OCI-LY3 (cell line): ENCODE measurements around the gene DYRK2.

Experiments used
- H2AFZ ChIP-seq: fragments of 200-600, 300-600 bp; shearing (Covaris generic); 2 replicates; pipeline ENCODE4 v1.6.0; 2014; ENCODE audit warnings: antibody characterized with exemption, low read depth, low read length
- H3K27ac ChIP-seq: fragments of 200-600, 300-600 bp; sonication (generic); 2 replicates; pipeline ENCODE4 v1.5.1; 2014; ENCODE audit warnings: mild to moderate bottlenecking, low read length, moderate library complexity, mixed read lengths
- H3K27me3 ChIP-seq: fragments of 200-600, 300-600 bp; sonication (generic); 2 replicates; pipeline ENCODE4 v1.6.1; 2014; ENCODE audit warnings: low read depth, low read length, mixed read lengths
- H3K36me3 ChIP-seq: fragments of 200-600, 300-600 bp; sonication (generic); replicated peaks from 2 replicates; pipeline ENCODE3; 2014; ENCODE audit warnings: low read depth, low read length, mixed read lengths
- H3K4me1 ChIP-seq: fragments of 300-600, 200-600 bp; sonication (generic); 2 replicates; pipeline ENCODE4 v1.6.1; 2014; ENCODE audit warnings: low read length, mixed read lengths
- H3K4me2 ChIP-seq: fragments of 200-600, 300-600 bp; sonication (generic); 2 replicates; pipeline ENCODE4 v1.6.1; 2014; ENCODE audit warnings: low read length, mixed read lengths
- H3K4me3 ChIP-seq: fragments of 300-600, 200-600 bp; sonication (generic); 2 replicates; pipeline ENCODE4 v1.5.1; 2014; ENCODE audit warnings: antibody characterized with exemption, mild to moderate bottlenecking, low read length, moderate library complexity
- H3K79me2 ChIP-seq: fragments of 300-600, 200-600 bp; shearing (Covaris generic); 2 replicates; pipeline ENCODE4 v1.6.1; 2014; ENCODE audit warnings: mild to moderate bottlenecking, low read length, mixed read lengths
- H3K9ac ChIP-seq: fragments of 300-600, 200-600 bp; shearing (Covaris generic); 2 replicates; pipeline ENCODE4 v1.6.0; 2014; ENCODE audit warnings: mild to moderate bottlenecking, low read length, moderate library complexity
- H3K9me3 ChIP-seq: fragments of 200-600, 300-600 bp; shearing (Covaris generic); 2 replicates; pipeline ENCODE4 v1.6.1; 2014; ENCODE audit warnings: low read length, mixed read lengths; ENCODE audit not compliant: insufficient read depth
- H4K20me1 ChIP-seq: fragments of 200-600, 300-600 bp; sonication (generic); 2 replicates; pipeline ENCODE4 v1.6.1; 2016; ENCODE audit warnings: low read length, mixed read lengths; ENCODE audit not compliant: insufficient read depth
- CTCF ChIP-seq: fragments of 200-600, 300-600 bp; sonication (generic); IDR thresholded peaks from 2 replicates; pipeline ENCODE4 v1.5.1; 2014; ENCODE audit warnings: antibody characterized with exemption, low read length, low read depth
- EZH2phosphoT487 ChIP-seq: fragments of 200-600 bp; shearing (Covaris generic); IDR thresholded peaks from 2 replicates; pipeline ENCODE4 v1.6.1; 2018; ENCODE audit warnings: antibody characterized with exemption, mixed run types, low read depth

The DYRK2 gene

GRCh38 chr12:67647181-67647798, 1.3 kb upstream of the DYRK2 start:
- peak overlapping the region; percentile 83 for H3K4me2 ChIP-seq

GRCh38 chr12:67647799-67648520, 585 bp upstream of the DYRK2 start:
- H3K27me3 ChIP-seq, result no peaks in the 10 kb centered on the region
- H3K4me3 ChIP-seq, result peak overlapping the region; percentile 84
- H3K4me1 ChIP-seq, result peaks cover 18% of the 10 kb centered on the region
- H3K9me3 ChIP-seq, result no peaks in the 10 kb centered on the region
- peak overlapping the region; percentile 17; the same call in 1 of the 2 replicates for H3K27ac ChIP-seq
- H3K9ac ChIP-seq, result peak overlapping the region; percentile 80
- peaks cover 44% of the 10 kb centered on the region for H3K79me2 ChIP-seq
- peak overlapping the region; percentile 83 for H3K4me2 ChIP-seq
- H3K36me3 ChIP-seq, result peaks cover 5% of the 10 kb centered on the region
- H2AFZ ChIP-seq, result peak overlapping the region; percentile 86
- peaks cover 27% of the 10 kb centered on the region for H4K20me1 ChIP-seq
- no peak for TF ChIP-seq CTCF
- TF ChIP-seq EZH2phosphoT487, result no peak

More at GRCh38 chr12:67647181-67647798, 1.3 kb upstream of the DYRK2 start:
- Histone ChIP-seq H3K9ac (no peak overlapping the region), H3K36me3 (peaks cover 5% of the 10 kb centered on the region), H3K27me3 (no peaks in the 10 kb centered on the region), H3K4me1 (peaks cover 18% of the 10 kb centered on the region), H2AFZ (no peak overlapping the region; the same call in 1 of the 2 replicates), H3K4me3 (peak overlapping the region; percentile 84), H3K9me3 (no peaks in the 10 kb centered on the region), H3K27ac (no peak overlapping the region), H3K79me2 (peaks cover 37% of the 10 kb centered on the region), H4K20me1 (peaks cover 20% of the 10 kb centered on the region)
- TF ChIP-seq EZH2phosphoT487 (no peak), CTCF (no peak)

- H3K4me3 ChIP-seq, result peak overlapping the region; percentile 99
These were observed 670 bp downstream of the DYRK2 start for GRCh38 chr12:67649261-67649569.

More at GRCh38 chr12:67649261-67649569, 670 bp downstream of the DYRK2 start:
- H3K9ac ChIP-seq, result peak overlapping the region; percentile 98
- no peaks in the 10 kb centered on the region for H3K9me3 ChIP-seq
- peaks cover 14% of the 10 kb centered on the region for H3K36me3 ChIP-seq
- H3K4me2 ChIP-seq, result peak overlapping the region; percentile 100
- H2AFZ ChIP-seq, result no peak overlapping the region; the same call in 1 of the 2 replicates
- peak overlapping the region; percentile 48 for H3K27ac ChIP-seq
- no peaks in the 10 kb centered on the region for H3K27me3 ChIP-seq
- H4K20me1 ChIP-seq, result peaks cover 39% of the 10 kb centered on the region
- no peak for TF ChIP-seq EZH2phosphoT487
- TF ChIP-seq CTCF, result no peak
- peaks cover 18% of the 10 kb centered on the region for H3K4me1 ChIP-seq
- peaks cover 56% of the 10 kb centered on the region for H3K79me2 ChIP-seq
